Endothelial cell of hepatic sinusoid (primary cell): ENCODE data around the gene TRA2A.
"Not testable (repeated sequence)": the region's sequence is repeated elsewhere in the genome, so short reads cannot be mapped to it uniquely, and the experiment has no call there.

Experiments
- in situ Hi-C: cut with HindIII; loops from 2 replicates; pipeline ENCODE4 v1.10.0; 2017; ENCODE audit warnings: low sequenced_read_pairs

Gene TRA2A

GRCh38 chr7:23513746-23514145, 18.0 kb downstream of the TRA2A start:
- in situ Hi-C loops, result not testable (repeated sequence)

GRCh38 chr7:23494009-23494408, 37.8 kb downstream of the TRA2A start:
- in situ Hi-C loops, result no loop called here

GRCh38 chr7:23491502-23491901, 40.3 kb downstream of the TRA2A start:
- in situ Hi-C loops, result no loop called here

GRCh38 chr7:23490357-23491135, 41.2 kb downstream of the TRA2A start:
- in situ Hi-C loops, result no loop called here

- in situ Hi-C loops, result not testable (repeated sequence)
Measured at GRCh38 chr7:23488714-23489113, 43.1 kb downstream of the TRA2A start.

- in situ Hi-C loops, result no loop called here
Measured at GRCh38 chr7:23487670-23488069, 44.1 kb downstream of the TRA2A start.

GRCh38 chr7:23486002-23486773, 45.6 kb downstream of the TRA2A start:
- in situ Hi-C loops, result no loop called here

GRCh38 chr7:23482686-23483085, 49.1 kb downstream of the TRA2A start:
- in situ Hi-C loops, result no loop called here

GRCh38 chr7:23477962-23478866, 53.6 kb downstream of the TRA2A start:
- in situ Hi-C loops, result no loop called here

- in situ Hi-C loops, result no loop called here
Measured at GRCh38 chr7:23477157-23477499, 54.7 kb downstream of the TRA2A start.

- in situ Hi-C loops, result no loop called here
Measured at GRCh38 chr7:23476286-23477156, 55.3 kb downstream of the TRA2A start.

GRCh38 chr7:23475576-23475839, 56.3 kb downstream of the TRA2A start:
- in situ Hi-C loops, result no loop called here

GRCh38 chr7:23474829-23475575, 56.8 kb downstream of the TRA2A start:
- in situ Hi-C loops, result no loop called here

- in situ Hi-C loops, result no loop called here
Measured at GRCh38 chr7:23474094-23474828, 57.5 kb downstream of the TRA2A start.

- in situ Hi-C loops, result no loop called here
Measured at GRCh38 chr7:23473844-23474093, 58.0 kb downstream of the TRA2A start.

- in situ Hi-C loops, result no loop called here
Measured at GRCh38 chr7:23472956-23473843, 58.6 kb downstream of the TRA2A start.

- in situ Hi-C loops, result no loop called here
Measured at GRCh38 chr7:23472556-23472955, 59.2 kb downstream of the TRA2A start.

- in situ Hi-C loops, result no loop called here
Measured at GRCh38 chr7:23472046-23472445, 59.7 kb downstream of the TRA2A start.
